Prostate gland (tissue), 2 donors: ENCODE measurements around the gene EXD3.

ENCODE experiments used
- POLR2A ChIP-seq: fragments of 450-650 bp; IDR thresholded peaks from one replicate; pipeline ENCODE4 v1.6.1; 2016; ENCODE audit warnings: antibody characterized with exemption, mild to moderate bottlenecking
- POLR2AphosphoS5 ChIP-seq: sonication (generic); formaldehyde crosslinking; IDR thresholded peaks from one replicate; pipeline ENCODE4 v1.6.1; 2017; ENCODE audit warnings: antibody characterized with exemption
- TF ChIP-seq, protein P1 (sequence below), 4 experiments: fragments of 200-600 bp in 2 of 4; fragments of 450-650 bp in 2 of 4; sonication (generic) in 2 of 4; IDR thresholded peaks; 1 replicate in 3 of 4; 2 replicates in 1 of 4; pipeline ENCODE4 v1.5.1; 2016 to 2019; ENCODE audit warnings: antibody characterized with exemption in 4 of 4, mild to moderate bottlenecking in 2 of 4, moderate library complexity in 2 of 4

GRCh38 chr9:137417161-137418021 is 5.6 kb downstream of the EXD3 start:
- no peak for TF ChIP-seq POLR2A
- TF ChIP-seq, protein P1, sequence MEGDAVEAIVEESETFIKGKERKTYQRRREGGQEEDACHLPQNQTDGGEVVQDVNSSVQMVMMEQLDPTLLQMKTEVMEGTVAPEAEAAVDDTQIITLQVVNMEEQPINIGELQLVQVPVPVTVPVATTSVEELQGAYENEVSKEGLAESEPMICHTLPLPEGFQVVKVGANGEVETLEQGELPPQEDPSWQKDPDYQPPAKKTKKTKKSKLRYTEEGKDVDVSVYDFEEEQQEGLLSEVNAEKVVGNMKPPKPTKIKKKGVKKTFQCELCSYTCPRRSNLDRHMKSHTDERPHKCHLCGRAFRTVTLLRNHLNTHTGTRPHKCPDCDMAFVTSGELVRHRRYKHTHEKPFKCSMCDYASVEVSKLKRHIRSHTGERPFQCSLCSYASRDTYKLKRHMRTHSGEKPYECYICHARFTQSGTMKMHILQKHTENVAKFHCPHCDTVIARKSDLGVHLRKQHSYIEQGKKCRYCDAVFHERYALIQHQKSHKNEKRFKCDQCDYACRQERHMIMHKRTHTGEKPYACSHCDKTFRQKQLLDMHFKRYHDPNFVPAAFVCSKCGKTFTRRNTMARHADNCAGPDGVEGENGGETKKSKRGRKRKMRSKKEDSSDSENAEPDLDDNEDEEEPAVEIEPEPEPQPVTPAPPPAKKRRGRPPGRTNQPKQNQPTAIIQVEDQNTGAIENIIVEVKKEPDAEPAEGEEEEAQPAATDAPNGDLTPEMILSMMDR (IDR thresholded peaks at IDR 0.05) = no peak
- no peak for TF ChIP-seq POLR2AphosphoS5
